Mesenchymal stem cell (in vitro differentiated cells and primary cell): ENCODE data around the gene RALGPS2.

Experiments
- DNase-seq: peaks from one replicate; pipeline ENCODE4 v3.0.0-alpha.2; 2013
- H2AFZ ChIP-seq: one replicate; pipeline ENCODE4 v1.6.1; 2013; ENCODE audit warnings: low read depth, mild to moderate bottlenecking, control low read depth, inconsistent platforms, low read length, moderate library complexity
- H2AK5ac ChIP-seq: 2 replicates; pipeline ENCODE4 v1.6.1; 2013; ENCODE audit warnings: low read length, moderate library complexity, mild to moderate bottlenecking, inconsistent platforms; ENCODE audit not compliant: severe bottlenecking
- H2BK120ac ChIP-seq: one replicate; pipeline ENCODE4 v1.6.1; 2013; ENCODE audit warnings: low read depth, mild to moderate bottlenecking, inconsistent platforms, low read length, moderate library complexity
- H2BK12ac ChIP-seq, 2 experiments: one replicate each; pipeline ENCODE4 v1.6.1; 2013; ENCODE audit warnings: inconsistent platforms in 2 of 2, low read length in 2 of 2, mild to moderate bottlenecking in 2 of 2, moderate library complexity in 2 of 2, control low read depth in 1 of 2
- H2BK15ac ChIP-seq: one replicate; pipeline ENCODE4 v1.6.1; 2013; ENCODE audit warnings: mild to moderate bottlenecking, low read depth, inconsistent platforms; ENCODE audit not compliant: poor library complexity, severe bottlenecking
- H2BK5ac ChIP-seq: 2 replicates; pipeline ENCODE4 v1.6.1; 2013; ENCODE audit warnings: low read depth, mild to moderate bottlenecking, low read length, control low read depth, inconsistent platforms; ENCODE audit not compliant: poor library complexity, severe bottlenecking
- H3K14ac ChIP-seq, 2 experiments: one replicate each; pipeline ENCODE4 v1.6.1; 2013; ENCODE audit warnings: inconsistent platforms in 2 of 2, low read length in 2 of 2, control low read depth in 1 of 2, mild to moderate bottlenecking in 1 of 2, moderate library complexity in 1 of 2
- H3K18ac ChIP-seq, 2 experiments: one replicate each; pipeline ENCODE4 v1.6.1; 2013; ENCODE audit warnings: inconsistent platforms in 2 of 2, low read length in 2 of 2, control low read depth in 1 of 2, low read depth in 1 of 2, mild to moderate bottlenecking in 1 of 2
- H3K23ac ChIP-seq, 2 experiments: one replicate each; pipeline ENCODE4 v1.6.1; 2013; ENCODE audit warnings: inconsistent platforms in 2 of 2, low read length in 2 of 2, mild to moderate bottlenecking in 2 of 2, moderate library complexity in 2 of 2, control low read depth in 1 of 2
- H3K27ac ChIP-seq: 2 replicates; pipeline ENCODE4 v1.5.1; 2013; ENCODE audit warnings: mild to moderate bottlenecking, moderate library complexity, low read length, control low read depth, inconsistent platforms; ENCODE audit not compliant: poor library complexity, severe bottlenecking
- H3K27me3 ChIP-seq, 2 experiments: 2 replicates each; pipeline versions ENCODE4 v1.6.1 to v1.7.0; 2013; ENCODE audit warnings: low read length in 2 of 2, mild to moderate bottlenecking in 2 of 2, moderate library complexity in 2 of 2, control low read depth in 1 of 2, inconsistent platforms in 1 of 2; ENCODE audit not compliant: control insufficient read depth in 1 of 2, insufficient read depth in 1 of 2
- H3K36me3 ChIP-seq, 2 experiments: 2 replicates each; pipeline versions ENCODE4 v1.6.1 to v1.7.0; 2013; ENCODE audit warnings: low read length in 2 of 2, control low read depth in 1 of 2, inconsistent platforms in 1 of 2, low read depth in 1 of 2, mild to moderate bottlenecking in 1 of 2; ENCODE audit not compliant: insufficient read depth in 2 of 2, control insufficient read depth in 1 of 2
- H3K4ac ChIP-seq, 2 experiments: one replicate each; pipeline ENCODE4 v1.6.1; 2013; ENCODE audit warnings: inconsistent platforms in 2 of 2, low read length in 2 of 2, mild to moderate bottlenecking in 2 of 2, moderate library complexity in 2 of 2, control low read depth in 1 of 2, low read depth in 1 of 2
- H3K4me1 ChIP-seq: 2 replicates; pipeline ENCODE4 v1.6.1; 2013; ENCODE audit warnings: low read depth, low read length, control low read depth; ENCODE audit not compliant: control insufficient read depth, insufficient read depth
- H3K4me2 ChIP-seq: 2 replicates; pipeline ENCODE4 v1.6.1; 2013; ENCODE audit warnings: low read length, mild to moderate bottlenecking, inconsistent platforms; ENCODE audit not compliant: poor library complexity, severe bottlenecking
- H3K4me3 ChIP-seq, 2 experiments: 2 replicates each; pipeline versions ENCODE4 v1.5.1 to v1.7.0; 2013; ENCODE audit warnings: low read length in 2 of 2, mild to moderate bottlenecking in 2 of 2, control low read depth in 1 of 2, low read depth in 1 of 2; ENCODE audit not compliant: insufficient read depth in 1 of 2
- H3K79me1 ChIP-seq: replicated peaks from 2 replicates; pipeline ENCODE4 v1.6.1; 2013; ENCODE audit warnings: mild to moderate bottlenecking, control low read depth, low read length, inconsistent platforms; ENCODE audit not compliant: poor library complexity, severe bottlenecking
- H3K9ac ChIP-seq: 2 replicates; pipeline ENCODE4 v1.7.0; 2013; ENCODE audit warnings: mild to moderate bottlenecking, low read length, moderate library complexity
- H3K9me3 ChIP-seq: 2 replicates; pipeline ENCODE4 v1.7.0; 2013; ENCODE audit warnings: mild to moderate bottlenecking, low read length; ENCODE audit not compliant: control insufficient read depth
- H4K8ac ChIP-seq: one replicate; pipeline ENCODE4 v1.6.1; 2013; ENCODE audit warnings: inconsistent platforms, mild to moderate bottlenecking, low read length, moderate library complexity
- H4K91ac ChIP-seq: one replicate; pipeline ENCODE4 v1.6.1; 2013; ENCODE audit warnings: mild to moderate bottlenecking, low read length, inconsistent platforms
- WGBS: methylation state at CpG from one replicate; pipeline ENCODE4 v1.1.7; 2013; ENCODE audit warnings: mixed read lengths; 5-methylcytosine and 5-hydroxymethylcytosine counted together

RALGPS2 gene

GRCh38 chr1:178781533-178782330 is 56.7 kb downstream of the RALGPS2 start:
- H3K18ac ChIP-seq, result no peak overlapping the region
- H2BK12ac ChIP-seq, result no peak overlapping the region
- H3K4ac ChIP-seq, result no peak overlapping the region
- H3K23ac ChIP-seq, result no peak overlapping the region
- H3K79me1 ChIP-seq, result peaks cover 8% of the 10 kb centered on the region
- DNase-seq, result no peak
- no peak overlapping the region for H3K27ac ChIP-seq
- H2AFZ ChIP-seq, result no peak overlapping the region
- H4K8ac ChIP-seq, result no peak overlapping the region
- no peaks in the 10 kb centered on the region for H3K9me3 ChIP-seq
- no peak overlapping the region for H2BK15ac ChIP-seq
- no peak overlapping the region for H3K4me2 ChIP-seq
- no peak overlapping the region for H3K9ac ChIP-seq
- no peak overlapping the region for H4K91ac ChIP-seq
- peaks cover 2 to 71% of the 10 kb centered on the region in 2 experiments for H3K36me3 ChIP-seq
- 100% methylated on average over 2 of the region's 2 CpGs for WGBS
- H3K4me1 ChIP-seq, result no peaks in the 10 kb centered on the region
- H2BK5ac ChIP-seq, result no peak overlapping the region
- H3K4me3 ChIP-seq, result no peak overlapping the region
- no peak overlapping the region for H3K14ac ChIP-seq
- no peak overlapping the region for H2AK5ac ChIP-seq
- H2BK120ac ChIP-seq, result no peak overlapping the region
- H3K27me3 ChIP-seq, result no peaks in the 10 kb centered on the region

GRCh38 chr1:178784131-178784536 is 59.1 kb downstream of the RALGPS2 start:
- H2BK12ac ChIP-seq, result no peak overlapping the region
- H3K27ac ChIP-seq, result no peak overlapping the region
- H3K18ac ChIP-seq, result no peak overlapping the region
- no peak overlapping the region for H4K8ac ChIP-seq
- H2BK15ac ChIP-seq, result no peak overlapping the region
- no peak overlapping the region for H2AFZ ChIP-seq
- H3K4ac ChIP-seq, result no peak overlapping the region
- H4K91ac ChIP-seq, result no peak overlapping the region
- peak overlapping the region; percentile 6 for H3K9ac ChIP-seq
- H3K14ac ChIP-seq, result no peak overlapping the region
- H3K4me1 ChIP-seq, result no peaks in the 10 kb centered on the region
- peaks cover 7 to 86% of the 10 kb centered on the region in 2 experiments for H3K36me3 ChIP-seq
- H3K79me1 ChIP-seq, result peaks cover 11% of the 10 kb centered on the region
- H2BK120ac ChIP-seq, result no peak overlapping the region
- peak overlapping the region in 1 of 2 experiments; percentile 4 for H3K4me3 ChIP-seq
- H3K23ac ChIP-seq, result no peak overlapping the region
- no peak for DNase-seq
- no peaks in the 10 kb centered on the region for H3K27me3 ChIP-seq
- no peaks in the 10 kb centered on the region for H3K9me3 ChIP-seq
- no peak overlapping the region for H2AK5ac ChIP-seq
- WGBS, result 97% methylated on average over 2 of the region's 2 CpGs
- no peak overlapping the region for H2BK5ac ChIP-seq
- no peak overlapping the region for H3K4me2 ChIP-seq

- DNase-seq, result no peak
- H2BK15ac ChIP-seq, result no peak overlapping the region
- no peak overlapping the region for H3K14ac ChIP-seq
- H3K4ac ChIP-seq, result no peak overlapping the region
- no peak overlapping the region for H4K8ac ChIP-seq
- H3K9me3 ChIP-seq, result no peaks in the 10 kb centered on the region
- no peak overlapping the region for H3K4me2 ChIP-seq
- no peaks in the 10 kb centered on the region for H3K27me3 ChIP-seq
- no peak overlapping the region for H3K18ac ChIP-seq
- no peak overlapping the region for H3K27ac ChIP-seq
- no peak overlapping the region for H2AK5ac ChIP-seq
- H2BK12ac ChIP-seq, result no peak overlapping the region
- H3K23ac ChIP-seq, result no peak overlapping the region
- H3K79me1 ChIP-seq, result peaks cover 17% of the 10 kb centered on the region
- no peak overlapping the region for H4K91ac ChIP-seq
- WGBS, result 100% methylated on average over 1 of the region's 3 CpGs
- no peak overlapping the region for H3K4me3 ChIP-seq
- no peak overlapping the region for H2BK5ac ChIP-seq
- H3K9ac ChIP-seq, result no peak overlapping the region
- H2AFZ ChIP-seq, result no peak overlapping the region
- peaks cover 8 to 79% of the 10 kb centered on the region in 2 experiments for H3K36me3 ChIP-seq
- H3K4me1 ChIP-seq, result no peaks in the 10 kb centered on the region
- no peak overlapping the region for H2BK120ac ChIP-seq
Observed at GRCh38 chr1:178792394-178792793, 67.3 kb downstream of the RALGPS2 start.

GRCh38 chr1:178796013-178796412 is 71.0 kb downstream of the RALGPS2 start:
- Histone ChIP-seq H3K23ac (no peak overlapping the region), H3K27me3 (no peaks in the 10 kb centered on the region), H3K14ac (no peak overlapping the region), H2AK5ac (no peak overlapping the region), H3K4me2 (no peak overlapping the region), H2BK120ac (no peak overlapping the region), H3K9me3 (no peaks in the 10 kb centered on the region), H2BK15ac (no peak overlapping the region), H3K79me1 (peaks cover 16% of the 10 kb centered on the region), H2BK12ac (no peak overlapping the region), H3K4ac (no peak overlapping the region), H4K91ac (no peak overlapping the region), H4K8ac (no peak overlapping the region), H3K4me1 (no peaks in the 10 kb centered on the region), H3K36me3 (peaks cover 2 to 81% of the 10 kb centered on the region in 2 experiments), H2AFZ (no peak overlapping the region), H3K27ac (no peak overlapping the region), H3K18ac (no peak overlapping the region), H2BK5ac (no peak overlapping the region), H3K9ac (no peak overlapping the region), H3K4me3 (no peak overlapping the region)
- no peak for DNase-seq
- 100% methylated on average over 1 of the region's 3 CpGs for WGBS
